Cerebellar nuclear complex (tissue), 1 donor: ENCODE measurements around the gene CYP4X1.
"Not testable (repeated sequence)": the region's sequence is repeated elsewhere in the genome, so short reads cannot be mapped to it uniquely, and the experiment has no call there.

Experiments
- DNase-seq, 2 experiments: peaks; one replicate each; lab custom pipeline; 2025; lab: John Stamatoyannopoulos, UW

The CYP4X1 gene

GRCh38 chr1:47069509-47069908 lies 46.0 kb downstream of the CYP4X1 start:
- not testable (repeated sequence) for DNase-seq

- not testable (repeated sequence) for DNase-seq
Measured at GRCh38 chr1:47089356-47089755, 65.9 kb downstream of the CYP4X1 start.

- DNase-seq = not testable (repeated sequence)
Measured at GRCh38 chr1:47091476-47091875, 68.0 kb downstream of the CYP4X1 start.
